GM18858 (cell line): ENCODE measurements around the gene CAMK2N1.
"Not testable (repeated sequence)": the region's sequence is repeated elsewhere in the genome, so short reads cannot be mapped to it uniquely, and the experiment has no call there.

Source experiments
- ATAC-seq: cut with Tn5 transposase; IDR thresholded peaks from one replicate; pipeline ENCODE4 v1.9.1; 2021; ENCODE audit not compliant: unreplicated experiment

CAMK2N1 gene

DNA sequence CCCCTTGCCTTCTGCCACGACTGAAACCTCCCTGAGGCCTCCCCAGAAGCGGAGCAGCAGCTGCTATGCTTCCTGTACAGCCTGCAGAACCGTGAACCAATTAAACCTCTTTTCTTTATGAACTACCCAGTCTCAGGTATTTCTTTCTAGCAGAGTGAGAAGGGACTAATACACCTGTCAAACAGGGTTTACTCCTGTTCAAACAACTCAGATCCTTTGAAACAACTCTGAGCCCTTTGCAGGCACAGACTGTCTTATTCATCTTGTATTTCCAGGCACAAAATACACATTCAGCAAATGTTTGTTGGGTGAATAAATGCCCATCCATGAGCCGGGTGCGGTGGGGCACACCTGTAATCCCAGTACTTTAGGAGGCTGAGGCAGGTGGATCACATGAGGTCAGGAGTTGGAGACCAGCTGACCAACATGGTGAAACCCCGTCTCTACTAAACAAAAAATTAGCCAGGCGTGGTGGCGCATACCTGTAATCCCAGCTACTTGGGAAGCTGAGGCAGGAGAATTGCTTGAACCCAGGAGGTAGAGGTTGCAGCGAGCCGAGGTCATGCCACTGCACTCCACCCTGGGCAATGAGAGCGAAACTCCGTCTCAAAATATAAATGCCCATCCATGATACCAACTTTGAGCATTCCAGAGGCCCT lies 10.8 kb upstream of the CAMK2N1 start:
- not testable (repeated sequence) for ATAC-seq

DNA sequence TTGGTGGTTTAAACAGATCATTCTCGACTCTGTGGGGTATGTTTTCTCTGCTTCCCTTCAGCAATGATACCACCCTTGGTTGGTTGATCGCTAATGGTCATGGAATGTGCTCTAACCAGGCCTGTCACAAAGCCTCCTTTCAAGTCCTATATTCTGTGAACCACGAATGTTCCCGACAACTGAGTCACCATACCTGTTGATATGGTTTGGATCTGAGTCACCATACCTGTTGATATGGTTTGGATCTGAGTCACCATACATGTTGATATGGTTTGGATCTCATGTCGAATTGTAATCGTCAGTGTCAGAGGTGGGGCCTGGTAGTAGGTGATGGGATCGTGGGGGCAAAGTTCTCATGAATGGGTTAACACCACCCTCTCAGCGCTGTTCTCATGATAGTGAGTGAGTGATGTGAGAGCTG lies 10.2 kb upstream of the CAMK2N1 start:
- ATAC-seq: no peak

DNA sequence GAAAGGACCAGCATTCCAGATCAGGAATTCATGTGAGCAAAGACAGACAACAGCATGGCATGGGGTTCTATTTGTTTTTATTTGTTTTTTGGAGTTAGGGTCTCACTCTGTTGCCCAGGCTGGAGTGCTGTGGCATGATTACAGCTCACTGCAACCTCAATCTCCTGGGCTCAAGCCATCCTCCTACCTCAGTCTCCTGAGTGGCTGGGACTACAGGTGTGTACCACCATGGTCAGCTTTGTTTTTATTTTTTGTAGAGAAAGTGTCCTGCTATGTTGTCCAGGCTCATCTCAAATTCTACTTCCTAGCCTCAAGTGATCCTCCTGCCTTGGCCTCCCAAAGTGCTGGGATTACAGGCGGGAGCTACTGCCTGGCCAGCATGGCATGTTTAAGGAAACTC lies 9.7 kb upstream of the CAMK2N1 start:
- ATAC-seq: no peak

DNA sequence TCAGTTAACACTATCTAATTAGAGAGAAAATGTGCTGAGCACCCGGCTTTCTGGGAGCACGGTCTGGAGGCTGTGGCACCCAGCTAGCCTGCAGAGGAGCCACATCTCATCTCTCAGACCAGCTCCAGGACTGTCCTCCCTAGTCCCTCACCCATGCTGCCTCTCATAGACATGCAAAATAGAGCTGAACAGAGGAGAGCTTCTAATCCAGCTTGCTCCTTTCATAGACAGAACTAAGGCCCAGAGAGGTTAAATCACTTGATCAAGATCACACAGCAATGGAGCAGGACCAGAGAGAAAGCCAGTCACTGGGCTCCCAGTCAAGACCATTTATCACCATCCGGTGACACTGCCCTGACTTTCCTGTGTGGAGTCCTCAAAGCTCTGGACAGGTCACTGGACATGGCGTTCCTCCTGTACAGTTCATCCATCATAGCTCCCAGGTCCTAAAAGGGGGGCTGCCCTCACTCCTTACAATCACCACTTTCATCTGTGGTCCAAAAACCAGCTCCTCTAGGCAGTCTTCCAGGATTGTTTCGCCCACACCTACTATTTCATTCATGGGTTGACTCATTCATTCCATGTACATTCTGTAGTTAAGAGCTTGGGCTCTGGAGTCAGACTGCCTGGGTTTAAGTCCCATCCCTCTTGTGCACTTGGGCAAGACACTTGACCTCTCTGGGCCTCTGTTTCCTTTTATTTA lies 8.8 kb upstream of the CAMK2N1 start:
- no peak for ATAC-seq

DNA sequence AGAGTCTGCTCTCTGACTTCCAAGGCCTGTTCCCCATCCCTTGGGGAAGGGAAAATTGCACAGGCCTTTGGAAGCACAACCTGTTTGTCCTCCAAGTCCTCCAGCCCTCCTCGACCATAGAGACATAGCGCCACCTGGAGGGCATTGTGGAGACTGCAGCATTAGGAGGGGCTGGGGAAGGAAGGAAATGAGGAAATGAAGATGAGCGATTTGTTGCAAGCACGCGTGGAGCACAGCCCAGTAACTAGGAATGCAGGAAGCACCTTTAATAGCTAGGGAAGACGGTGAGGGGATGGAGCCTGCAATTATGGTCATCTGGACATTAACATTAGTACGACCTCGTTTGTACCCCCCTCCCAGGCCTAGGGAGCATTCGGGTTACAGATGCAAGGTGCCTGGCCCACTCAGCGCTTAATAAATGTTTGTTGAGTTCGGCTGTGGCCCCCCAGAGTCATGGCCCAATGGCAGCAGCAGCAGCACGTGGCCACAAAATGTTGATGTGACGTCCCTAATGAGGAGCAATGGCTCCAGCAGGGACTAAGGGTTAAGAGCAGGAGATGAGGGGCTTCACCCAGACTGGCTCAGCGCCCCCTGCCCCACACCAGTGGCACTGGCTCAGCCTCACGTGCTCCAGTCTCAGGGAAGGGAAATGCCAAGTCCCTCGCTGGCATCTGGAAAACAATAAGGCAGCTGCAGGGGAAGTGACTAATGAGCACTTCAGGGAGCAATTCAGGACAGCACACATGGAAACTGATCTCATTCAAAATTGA lies 8.0 kb upstream of the CAMK2N1 start:
- ATAC-seq: no peak

DNA sequence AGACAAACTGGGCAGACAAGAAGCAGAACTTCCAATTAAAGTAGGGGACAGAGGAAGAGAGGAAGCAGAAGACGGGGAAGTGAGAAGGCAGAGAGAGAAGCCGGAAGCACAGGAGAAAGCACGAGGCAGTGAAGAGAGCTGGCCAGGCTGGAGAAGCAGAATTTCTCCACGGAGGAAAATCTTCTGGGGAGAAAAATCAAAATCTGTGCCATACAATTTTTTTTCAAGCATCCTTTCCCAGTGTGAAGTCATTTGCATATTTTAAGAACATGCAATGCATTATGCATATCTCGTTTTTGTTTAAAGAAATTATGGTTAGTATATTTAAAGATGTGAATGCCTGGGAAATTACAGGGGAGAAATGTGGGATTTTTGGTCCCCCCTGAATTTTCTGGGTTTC lies 7.3 kb upstream of the CAMK2N1 start:
- no peak for ATAC-seq

DNA sequence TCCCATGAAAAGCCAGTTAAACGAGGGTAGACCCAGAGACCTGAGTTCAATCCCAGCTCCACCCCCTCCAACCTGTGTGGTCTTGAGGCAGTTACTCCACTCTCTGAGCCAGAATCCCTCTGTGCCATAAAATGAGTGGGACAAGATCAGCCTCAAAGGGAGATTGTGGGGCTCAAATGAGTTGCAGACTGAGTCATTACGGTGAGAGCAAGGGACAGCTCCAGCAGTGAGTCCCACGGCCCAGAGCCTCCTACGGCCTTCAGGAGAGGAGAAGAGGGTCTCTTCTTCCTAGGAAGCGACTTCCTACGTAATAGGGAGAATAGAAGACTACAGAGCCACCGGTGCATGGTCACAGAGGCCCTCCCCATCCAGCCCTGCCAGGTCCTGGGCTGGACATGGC lies 6.7 kb upstream of the CAMK2N1 start:
- no peak for ATAC-seq

DNA sequence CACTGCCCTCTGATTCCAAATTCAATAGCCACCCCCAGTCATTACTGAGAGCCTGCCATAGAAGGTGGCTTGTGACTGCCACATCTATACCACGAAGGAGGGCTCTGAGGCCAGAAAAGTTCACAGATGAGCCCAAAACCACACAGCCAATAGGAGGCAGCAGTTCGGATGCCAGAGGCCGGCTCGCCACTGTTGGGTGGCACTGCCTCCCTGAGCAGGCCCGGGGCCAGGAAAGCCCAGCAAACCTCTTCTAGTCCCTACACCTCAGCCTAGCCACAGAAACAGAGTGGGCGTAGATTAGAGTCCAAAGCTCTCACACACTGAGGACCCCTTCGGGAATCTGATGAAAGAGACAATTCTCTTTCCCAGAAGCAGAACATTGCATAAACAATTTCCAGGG lies 5.9 kb upstream of the CAMK2N1 start:
- ATAC-seq: no peak

DNA sequence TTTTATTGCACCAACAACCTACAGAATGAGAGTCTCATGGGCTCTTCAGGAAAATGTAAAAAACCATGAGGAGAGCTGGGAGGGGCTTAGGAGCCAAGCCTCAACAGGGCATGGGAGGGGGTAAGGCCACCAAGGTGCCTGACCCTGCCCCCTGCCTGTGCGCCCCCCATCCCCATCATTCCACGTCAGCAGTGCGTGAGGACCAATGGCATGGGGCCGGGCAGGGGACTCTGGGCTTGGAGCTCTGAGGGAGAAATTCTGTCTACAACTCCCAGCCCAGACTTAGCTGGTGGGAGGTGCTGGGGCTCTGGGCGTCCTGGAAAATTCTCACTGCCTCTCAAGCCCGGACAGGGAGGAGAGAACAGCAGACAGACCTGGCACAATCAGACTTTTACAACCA lies 5.2 kb upstream of the CAMK2N1 start:
- ATAC-seq: no peak

DNA sequence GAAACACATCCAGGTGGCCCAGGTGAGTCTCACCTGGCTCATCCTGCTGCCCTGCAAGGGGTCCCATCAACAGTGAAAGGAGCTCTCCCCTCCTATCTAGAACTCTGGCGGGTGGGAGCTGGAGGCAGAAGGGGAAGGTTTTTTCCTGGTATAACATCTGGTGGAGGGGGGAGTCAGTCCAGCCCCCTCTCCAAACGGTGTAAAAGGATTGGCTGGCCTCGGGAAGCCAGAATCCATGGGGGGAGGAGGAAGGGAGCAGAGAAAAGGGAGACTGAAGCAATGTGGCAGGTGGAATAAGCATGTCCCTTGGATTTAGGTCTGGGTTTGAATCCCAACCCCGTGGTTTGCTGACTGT lies 1.2 kb upstream of the CAMK2N1 start:
- ATAC-seq: no peak

DNA sequence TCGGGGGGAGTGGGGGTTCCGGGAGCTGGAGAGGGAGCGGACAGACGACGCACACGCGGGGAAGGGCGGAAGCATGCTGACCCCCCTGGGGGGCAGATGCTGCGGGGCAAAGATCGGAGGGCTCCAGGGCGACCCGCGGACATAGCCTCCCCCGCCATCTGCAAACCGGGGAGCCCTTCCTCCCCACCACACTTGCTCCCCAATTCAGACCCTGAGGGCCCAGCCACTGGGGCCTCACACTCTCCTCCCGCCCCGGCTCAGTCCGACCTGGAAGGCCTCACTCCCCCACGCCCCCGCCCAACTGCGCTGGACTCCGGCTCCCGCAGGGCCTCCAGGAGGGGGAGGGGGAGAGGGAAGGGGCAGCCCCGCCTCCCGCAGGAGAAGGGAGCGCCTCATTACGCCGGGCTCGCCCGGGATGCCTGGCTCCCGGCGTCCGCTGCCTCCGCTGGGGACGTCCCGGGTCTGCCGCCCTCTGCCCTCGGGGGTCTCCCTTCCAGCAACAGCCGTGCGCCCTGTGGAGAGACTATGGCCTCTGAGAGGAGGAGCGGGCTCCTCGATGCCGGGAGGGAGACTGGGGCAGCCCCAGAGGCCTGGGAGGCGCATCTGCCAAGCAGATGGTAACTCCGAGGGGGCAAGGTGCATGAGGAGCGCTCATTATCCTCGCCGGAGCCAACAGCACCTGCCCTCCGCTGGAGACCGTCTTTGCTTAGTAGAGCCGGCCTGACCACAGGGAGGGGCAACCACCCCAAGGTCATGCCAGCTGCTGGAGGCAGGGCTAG lies 636 bp upstream of the CAMK2N1 start:
- no peak for ATAC-seq

DNA sequence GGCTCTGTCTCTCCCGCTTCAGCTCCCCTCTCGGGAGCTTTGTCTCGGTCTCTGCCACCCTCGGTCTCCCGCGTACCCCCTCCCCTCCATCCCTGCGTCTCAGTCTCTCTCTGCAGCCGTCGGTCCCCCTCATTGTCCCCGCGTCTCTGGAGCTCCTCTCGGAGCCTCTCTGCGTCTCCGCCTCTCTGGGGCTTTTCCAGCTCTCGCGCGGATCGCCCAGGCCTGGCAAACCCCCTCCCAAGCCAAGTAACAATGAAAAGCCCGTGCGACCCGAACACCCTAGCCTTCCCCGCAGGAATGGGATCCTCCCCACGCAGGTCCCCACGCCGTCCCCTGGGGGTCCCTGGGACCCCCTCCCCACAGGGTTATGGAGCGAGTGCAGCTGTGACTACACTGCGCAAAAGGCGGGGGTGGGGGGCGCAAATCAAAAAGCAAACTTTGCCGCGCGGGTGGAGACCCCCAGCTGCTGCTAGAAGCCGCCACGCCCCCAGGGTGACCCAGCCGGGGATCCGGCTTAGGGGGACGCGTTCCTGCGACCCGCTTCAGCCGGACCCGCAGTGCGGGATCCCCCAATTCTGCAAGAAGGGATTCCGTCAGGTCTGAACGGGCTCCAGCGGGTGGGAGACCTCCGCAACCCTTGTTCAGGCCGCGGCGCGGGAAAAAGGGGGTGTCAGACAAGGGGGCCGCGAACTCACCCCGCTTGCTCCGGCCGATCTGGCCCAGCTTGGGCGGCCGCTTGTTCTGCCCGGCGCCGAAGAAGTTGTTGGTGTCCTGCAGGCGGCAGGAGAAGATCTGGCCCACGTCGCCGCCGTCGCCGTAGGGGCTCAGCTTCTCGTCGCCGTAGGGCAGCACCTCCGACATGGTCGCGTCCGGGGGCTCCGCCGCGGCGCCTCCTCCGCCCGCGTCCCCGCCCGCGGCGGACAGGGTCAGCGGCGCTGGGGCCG lies 1.2 kb downstream of the CAMK2N1 start:
- no peak for ATAC-seq

DNA sequence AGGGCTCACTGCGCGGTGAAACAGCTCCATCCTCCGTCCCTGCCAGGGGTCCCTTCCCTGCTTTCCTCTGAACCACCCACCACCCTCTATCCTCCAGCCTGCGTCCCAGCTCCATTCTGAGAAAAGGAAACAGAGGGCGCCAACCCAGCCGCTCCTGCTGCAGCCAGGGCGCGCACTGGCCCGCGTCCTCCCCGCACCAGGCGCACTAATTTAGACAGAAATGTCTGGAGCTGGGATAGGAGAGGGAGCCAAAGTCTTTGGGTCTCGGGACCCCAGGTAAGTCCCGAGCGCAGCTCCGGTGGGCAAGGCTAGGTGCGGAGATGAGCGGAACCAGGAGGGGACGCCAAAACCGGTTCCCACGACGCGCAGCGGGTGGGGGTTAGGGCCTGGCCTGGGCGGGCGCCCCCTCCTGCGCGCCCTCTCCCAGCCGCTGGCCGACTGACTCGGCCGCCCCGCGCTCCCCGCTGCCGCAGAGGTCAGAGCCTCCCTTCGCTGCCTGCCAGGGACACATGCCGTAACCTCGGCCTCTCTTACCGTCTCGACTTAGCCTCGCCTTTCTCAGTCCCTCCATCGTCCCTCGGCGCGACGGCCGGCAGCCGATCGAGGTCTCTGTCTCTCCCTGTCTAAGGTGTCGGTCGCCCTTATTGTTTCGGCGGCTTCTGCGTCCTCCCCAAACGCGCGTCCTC lies 2.0 kb downstream of the CAMK2N1 start:
- ATAC-seq: no peak

DNA sequence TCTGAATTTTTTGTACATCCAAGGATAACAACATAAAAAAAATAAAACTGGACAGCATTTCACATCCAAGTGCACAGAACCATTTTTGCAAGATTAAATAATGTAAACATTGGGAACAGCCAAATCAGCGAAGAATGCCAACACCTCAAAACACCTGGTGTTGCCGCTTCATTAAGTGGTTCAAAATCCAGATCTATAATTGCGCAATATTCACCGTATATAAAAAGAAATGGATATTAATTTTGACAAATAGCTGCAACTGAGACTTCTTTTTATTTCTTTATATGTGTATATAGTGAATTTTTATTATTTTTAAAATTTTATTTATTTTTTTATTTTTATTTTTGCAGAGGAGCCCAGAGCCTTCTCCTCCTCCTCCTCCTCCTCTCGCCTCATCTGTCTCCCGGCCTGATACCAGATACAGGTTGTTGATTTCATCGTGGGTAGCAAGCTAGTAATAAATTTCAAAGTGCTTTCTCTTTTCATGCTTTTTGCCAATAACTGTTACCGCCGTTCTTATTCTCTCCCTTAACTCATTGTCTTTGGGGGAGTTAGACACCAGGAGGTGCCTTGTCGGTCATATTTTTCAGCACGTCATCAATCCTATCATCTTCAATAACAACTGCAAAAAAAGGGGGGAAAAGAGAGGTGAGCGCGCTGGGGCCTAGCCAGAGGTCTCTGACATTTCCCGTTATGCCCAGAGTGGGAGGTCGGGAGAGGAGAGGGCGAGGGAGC lies 2.7 kb downstream of the CAMK2N1 start:
- ATAC-seq: no peak

DNA sequence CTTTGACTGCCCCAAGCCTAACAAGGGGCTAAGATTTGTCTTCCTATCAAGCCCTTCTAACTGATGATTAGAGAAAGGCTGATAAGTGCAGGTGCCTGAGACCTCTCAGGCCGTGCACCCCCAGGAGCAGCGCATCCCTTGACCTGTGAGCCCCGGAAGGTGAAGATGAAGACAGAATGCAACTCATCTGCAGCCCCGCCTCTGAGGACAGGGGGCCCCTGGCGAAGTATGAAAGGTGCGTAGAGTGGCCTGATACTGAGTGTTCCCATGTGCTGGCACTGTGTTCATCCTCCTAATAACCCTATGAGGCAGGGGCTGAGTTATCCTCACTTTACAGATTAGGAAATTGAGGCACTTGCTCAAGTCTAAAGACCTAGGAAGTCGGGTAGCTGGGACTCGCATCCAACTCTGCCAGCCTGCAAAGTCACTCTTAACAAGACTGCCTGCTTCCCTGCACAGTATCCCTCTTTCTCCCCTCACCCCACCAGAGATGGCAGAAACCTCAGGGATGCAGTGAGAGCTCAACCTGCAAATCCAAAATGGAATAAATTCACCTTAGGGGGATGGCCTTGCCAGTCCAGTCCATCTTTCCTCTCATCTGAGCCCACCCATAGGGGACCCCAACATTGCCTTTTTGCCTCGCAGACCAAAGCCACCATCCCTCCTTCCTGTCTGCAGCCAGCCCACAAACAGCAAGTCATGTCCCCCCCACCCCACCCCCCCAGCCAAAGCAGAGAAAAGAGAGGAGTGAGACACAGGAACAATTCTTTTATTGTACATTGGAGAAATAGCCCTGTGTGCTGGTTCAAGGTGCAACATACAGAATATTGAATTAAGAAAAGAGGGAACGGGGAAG lies 4.1 kb downstream of the CAMK2N1 start:
- ATAC-seq: no peak

DNA sequence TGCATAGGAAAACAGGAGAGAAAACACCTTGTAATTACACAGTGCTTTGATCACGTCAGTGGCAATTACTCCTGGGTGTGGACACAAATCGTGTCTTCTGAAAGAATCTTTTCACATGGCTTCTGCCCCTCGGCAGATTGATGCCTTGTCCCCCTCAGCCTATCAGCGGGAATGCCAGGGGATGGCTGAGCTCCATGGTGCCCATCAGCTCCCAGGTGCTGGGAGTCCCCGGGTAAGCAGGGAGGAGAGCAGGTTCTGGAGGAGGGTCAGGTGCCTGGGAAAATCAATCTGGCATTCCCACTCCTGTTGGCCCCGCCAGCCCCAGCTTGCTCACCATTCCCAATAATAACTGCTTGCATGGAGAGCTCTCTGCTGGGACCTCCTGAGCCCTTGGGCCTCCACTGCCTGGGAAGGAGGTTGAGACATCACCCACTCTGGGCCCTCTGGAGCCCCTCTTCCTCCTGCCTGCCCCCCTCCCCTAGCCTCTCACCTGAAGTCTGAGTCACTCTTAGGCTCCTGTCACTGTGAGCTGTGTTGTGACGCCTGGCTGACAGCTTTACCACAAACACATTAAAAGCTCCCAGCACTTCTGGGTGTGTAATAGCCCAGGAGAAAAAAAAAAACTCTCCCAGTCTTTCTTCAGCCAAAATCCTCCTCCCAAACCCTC lies 4.9 kb downstream of the CAMK2N1 start:
- ATAC-seq: no peak

DNA sequence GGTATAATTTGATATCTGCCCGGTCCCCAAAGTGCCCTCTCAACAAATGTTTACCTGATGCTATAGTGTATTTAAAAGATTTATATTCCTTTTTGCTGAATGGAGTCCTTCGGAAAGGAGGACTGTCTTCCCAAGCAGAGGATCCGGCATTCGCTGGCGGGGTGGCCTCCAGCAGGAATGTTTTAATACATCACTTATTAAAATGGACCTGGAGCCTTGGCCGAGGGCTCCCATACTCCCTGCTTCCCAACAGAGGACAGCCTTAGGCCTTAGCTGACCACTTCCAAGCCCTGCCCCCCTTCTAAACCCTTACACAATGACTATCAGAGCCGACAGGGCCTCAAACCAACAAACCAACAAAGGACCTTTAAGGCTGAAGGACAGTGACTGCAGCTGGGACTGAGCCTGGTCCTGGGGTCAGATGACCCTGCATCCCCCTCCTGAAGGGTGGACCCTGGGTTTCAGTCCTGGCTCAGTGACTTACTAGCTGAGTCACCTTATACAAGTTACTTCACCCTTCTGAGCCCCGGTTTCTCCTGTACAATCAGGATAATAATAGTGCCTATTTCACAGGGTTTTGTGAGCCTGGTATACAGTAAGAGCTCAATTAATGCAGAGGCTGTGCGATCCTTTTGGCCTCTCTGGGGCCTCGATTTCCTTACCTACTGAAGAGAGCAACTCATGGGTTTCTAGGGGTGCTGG lies 5.6 kb downstream of the CAMK2N1 start:
- no peak for ATAC-seq
